Measurements from ENCODE around the gene CXXC5. TPM values are rescaled to one million over a fixed set of nuclear protein-coding genes. Genes with fewer than 3 reads are reported as not detected.
A peak's percentile ranks its signal among the peaks of the same experiment; 100 is the strongest.

CXXC5 gene
- total and polyA plus RNA-seq, 9 of the 15 experiments (the other 6 are each of a cell fraction or from before 2014, with no cell fraction given) = 1.9 to 123 (median 45.8) TPM

GRCh38 chr5:139647506-139648204 is 494 bp upstream of the CXXC5 start:
- Histone ChIP-seq H4K20me1 (replicated peaks; ENCODE audit: control insufficient read depth, insufficient read depth, low read length) (peaks cover 20% of the 10 kb centered on the region), H3K9me1 (ENCODE audit: control insufficient read depth, insufficient read depth, low read length) (no peaks in the 10 kb centered on the region), H2AFZ (ENCODE audit: low read depth, low read length) (peak overlapping the region; percentile 77; the same call in 1 of the 2 replicates), H3K79me2 (ENCODE audit: control insufficient read depth, insufficient read depth, low read length) (peaks cover 51% of the 10 kb centered on the region), H3K9ac (ENCODE audit: insufficient read depth in 1 of 2, low read depth in 2 of 2, low read length in 2 of 2) (peak overlapping the region; percentile 53 to 94), H3K27me3 (ENCODE audit: control insufficient read depth in 2 of 2, insufficient read depth in 2 of 2, low read length in 2 of 2) (no peaks in the 10 kb centered on the region), H3K4me1 (replicated peaks in 1 of 2; ENCODE audit: control insufficient read depth in 2 of 2, insufficient read depth in 2 of 2, low read length in 2 of 2) (peaks cover 48 to 67% of the 10 kb centered on the region in 2 experiments), H3K4me2 (ENCODE audit: insufficient read depth, low read length) (peak overlapping the region; percentile 64), H3K27ac (ENCODE audit: extremely low read depth, low read depth, low read length) (peak overlapping the region; percentile 62; the same call in 2 of the 3 replicates), H3K9me3 (replicated peaks; ENCODE audit: control insufficient read depth, insufficient read depth, low read depth, low read length) (no peaks in the 10 kb centered on the region), H3K36me3 (ENCODE audit: control insufficient read depth, insufficient read depth, low read length) (peaks cover 8% of the 10 kb centered on the region; the same call in 2 of the 3 replicates), H3K4me3 (peak overlapping the region; percentile 90)
- intact Hi-C loops (cut with micrococcal nuclease) = loop anchor here (1.0 to 2.0 kb wide), 5 partner anchors 10 to 63 kb away; no protein-coding TSS in a partner anchor
- WGBS (ENCODE audit: insufficient coverage, low coverage, missing lambda C conversion rate) = 13% methylated on average over 29 of the region's 46 CpGs
- CTCF ChIA-PET (ENCODE audit: low intra/inter-chr PET ratio) = interaction anchor here (1.5 kb wide), 1 partner anchor 12 kb away, joined by 5 read pairs; no protein-coding TSS in a partner anchor
- in situ Hi-C loops (cut with MboI) = no loop called here
- POLR2A ChIA-PET = interaction anchor here (0.6 to 3.7 kb wide), 15 partner anchors 8 to 1186 kb away, joined by 3 to 63 read pairs (median 4); no protein-coding TSS in a partner anchor
- FAIRE-seq (peak; percentile 42), DNase-seq (ENCODE audit: extremely low read depth in 1 of 4, low spot score in 3 of 4) (no peak), ATAC-seq (peak; percentile 0; the same call in 1 of the 3 replicates)
- BruUV-seq (replicated peaks) = TSS peak; percentile 74
- TF ChIP-seq DACH1 (IDR thresholded peaks at IDR 0.05; ENCODE audit: partially characterized antibody) (no peak), KLF1 (tag; IDR thresholded peaks at IDR 0.05) (0 out of 2 replicates have a peak, but pooled peaks have one; percentile 66), E2F6 (IDR thresholded peaks at IDR 0.05; ENCODE audit: borderline replicate concordance in 1 of 2, extremely low read depth in 1 of 2, insufficient read depth in 1 of 2, insufficient read length in 1 of 2, low read depth in 1 of 2, low read length in 1 of 2, poor library complexity in 1 of 2, severe bottlenecking in 1 of 2) (peak in 1 of 2 experiments; percentile 73), ZNF766 (CRISPR knock-in tag; conservative IDR thresholded peaks at IDR 0.05) (no peak), GTF2A2 (tag; IDR thresholded peaks at IDR 0.05) (no peak), L3MBTL2 (IDR thresholded peaks at IDR 0.05) (peak; percentile 35), BMI1 (IDR thresholded peaks at IDR 0.05; ENCODE audit: low read length) (no peak), NCOA1 (IDR thresholded peaks at IDR 0.05; ENCODE audit: low read depth) (no peak), TFE3 (CRISPR knock-in tag; IDR thresholded peaks at IDR 0.05) (no peak), FOS (IDR thresholded peaks at IDR 0.05; ENCODE audit: extremely low read depth, insufficient read length) (no peak), SMARCA5 (IDR thresholded peaks at IDR 0.05) (0 out of 2 replicates have a peak, but pooled peaks have one; percentile 21), KLF13 (tag; IDR thresholded peaks at IDR 0.05; ENCODE audit: borderline replicate concordance, low read depth) (no peak), ZNF280A (IDR thresholded peaks at IDR 0.05; ENCODE audit: low read depth, partially characterized antibody) (no peak), HIVEP1 (CRISPR knock-in tag; IDR thresholded peaks at IDR 0.05) (no peak), PYGO2 (tag; IDR thresholded peaks at IDR 0.05) (no peak), POLR2B (IDR thresholded peaks at IDR 0.05; ENCODE audit: low read depth, partially characterized antibody) (peak; percentile 6), ZNF384 (IDR thresholded peaks at IDR 0.05; ENCODE audit: low read depth, low read length) (peak; percentile 69; the same call in 1 of the 2 replicates)

Measured in K562 (cell line).